Activated CD8-positive, alpha-beta T cell treated with anti-CD3 and anti-CD28 coated beads, Interleukin-2, amount 10 ng/mL, durations not matched to agents 7 days and 5 days (primary cell): ENCODE results near the gene RSRC1. TPM values are rescaled to one million over a fixed set of nuclear protein-coding genes. Genes with fewer than 3 reads are reported as not detected.
"Not testable (repeated sequence)": the region's sequence is repeated elsewhere in the genome, so short reads cannot be mapped to it uniquely, and the experiment has no call there.

ENCODE experiments used
- ATAC-seq: fragments of 150-1000 bp; cut with Tn5 transposase; one replicate; pipeline ENCODE4 v1.10.0; 2021; ENCODE audit warnings: moderate library complexity
- CTCF ChIA-PET: fragments of 350-600 bp; sonication (Branson Sonifier 250); formaldehyde crosslinking; loops from one replicate; lab custom pipeline; 2021; ENCODE audit warnings: antibody characterized with exemption; lab: Charles Lee
- POLR2A ChIA-PET: fragments of 350-600 bp; sonication (Branson Sonifier 250); formaldehyde crosslinking; loops from one replicate; lab custom pipeline; 2021; ENCODE audit warnings: antibody characterized with exemption; lab: Charles Lee
- DNase-seq: peaks from one replicate; pipeline ENCODE4 v3.0.0-alpha.2; 2020
- H3K27ac Mint-ChIP-seq: one replicate; pipeline ENCODE4 v1.8.0; 2021; ENCODE audit warnings: mild to moderate bottlenecking, mixed read lengths
- H3K27me3 Mint-ChIP-seq: one replicate; pipeline ENCODE4 v1.8.0; 2021; ENCODE audit warnings: low read depth, mixed read lengths
- H3K36me3 Mint-ChIP-seq: one replicate; pipeline ENCODE4 v1.8.0; 2021; ENCODE audit warnings: low read depth, mixed read lengths
- H3K4me1 Mint-ChIP-seq: one replicate; pipeline ENCODE4 v1.8.0; 2021; ENCODE audit warnings: low read depth, mixed read lengths
- H3K4me3 Mint-ChIP-seq: one replicate; pipeline ENCODE4 v1.8.0; 2021; ENCODE audit warnings: mild to moderate bottlenecking, mixed read lengths
- H3K9me3 Mint-ChIP-seq: one replicate; pipeline ENCODE4 v1.8.0; 2022; ENCODE audit warnings: mixed read lengths; ENCODE audit not compliant: insufficient read depth
- total RNA-seq, 2 experiments: library from RNA; stranded (reverse); gene quantifications; one replicate each; pipeline ENCODE4 v1.2.3, GENCODE V29; 2021

RSRC1 gene
- total RNA-seq, 2 experiments from 2014 or later = 44.9 to 47.9 TPM

DNA sequence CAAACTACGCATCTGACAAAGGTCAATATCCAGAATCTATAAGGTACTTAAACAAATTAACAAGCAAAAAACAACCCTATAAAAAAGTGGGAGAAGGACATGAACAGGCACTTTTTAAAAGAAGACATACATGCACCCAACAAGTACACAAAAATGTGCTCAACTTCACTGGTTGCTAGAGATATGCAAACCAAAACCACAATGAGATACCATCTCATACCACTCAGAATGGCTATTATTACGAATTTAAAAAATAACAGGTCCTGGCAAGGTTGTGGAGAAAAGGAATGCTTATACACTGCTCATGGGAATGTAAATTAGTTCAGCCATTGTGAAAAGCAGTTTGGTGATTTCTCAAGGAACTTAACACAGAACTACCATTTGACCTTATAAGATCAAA is 285.5 kb downstream of the RSRC1 start:
- H3K9me3 Mint-ChIP-seq = peaks cover 9% of the 10 kb centered on the region
- no peaks in the 10 kb centered on the region for H3K4me1 Mint-ChIP-seq
- H3K36me3 Mint-ChIP-seq = no peaks in the 10 kb centered on the region
- ChIA-PET POLR2A (no interaction called here), CTCF (no interaction called here)
- no peaks in the 10 kb centered on the region for H3K27me3 Mint-ChIP-seq
- H3K4me3 Mint-ChIP-seq = no peak overlapping the region
- no peak for DNase-seq
- ATAC-seq = no peak
- no peak overlapping the region for H3K27ac Mint-ChIP-seq

DNA sequence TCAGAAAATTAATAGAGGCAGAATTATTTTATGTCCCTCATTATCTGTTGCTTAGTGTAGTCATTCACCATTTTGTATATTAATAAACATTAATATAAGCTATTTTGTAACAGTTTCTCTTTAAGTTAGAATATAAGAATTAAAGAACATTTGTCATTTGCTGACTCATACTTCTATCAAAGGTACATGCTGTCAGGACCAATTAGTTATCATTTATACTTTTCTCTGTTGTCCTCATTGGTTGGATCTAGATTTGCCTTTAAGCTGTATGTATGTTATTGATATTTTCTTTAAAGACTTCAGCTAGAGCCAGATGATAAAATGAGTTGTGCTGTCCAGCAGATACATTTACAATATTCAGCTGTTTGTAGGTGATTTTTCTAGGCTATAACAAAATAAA is 292.7 kb downstream of the RSRC1 start:
- no peak for DNase-seq
- Mint-ChIP-seq H3K27me3 (no peaks in the 10 kb centered on the region), H3K4me1 (no peaks in the 10 kb centered on the region), H3K4me3 (no peak overlapping the region), H3K9me3 (no peaks in the 10 kb centered on the region), H3K27ac (no peak overlapping the region), H3K36me3 (no peaks in the 10 kb centered on the region)
- ChIA-PET CTCF (no interaction called here), POLR2A (no interaction called here)
- no peak for ATAC-seq

DNA sequence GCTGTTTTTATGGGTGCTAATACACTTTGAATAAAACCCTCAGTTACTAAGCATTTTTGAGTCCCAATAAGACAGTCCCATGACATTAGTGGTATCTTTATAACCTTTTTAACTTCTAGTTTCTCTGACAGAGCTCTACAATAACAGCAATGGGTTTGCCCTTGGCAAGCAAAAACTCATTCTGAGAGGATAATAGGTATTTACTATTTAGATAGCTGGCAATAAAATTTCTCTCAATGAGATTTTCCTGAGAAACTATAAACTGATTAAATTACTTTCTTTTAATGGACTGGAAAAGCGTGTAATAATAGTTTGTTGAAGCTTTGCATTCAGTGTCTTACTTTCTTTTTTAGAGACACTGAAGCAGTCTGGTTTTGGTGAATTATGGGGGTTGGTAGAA is 293.1 kb downstream of the RSRC1 start:
- Mint-ChIP-seq H3K36me3 (no peaks in the 10 kb centered on the region), H3K27me3 (no peaks in the 10 kb centered on the region), H3K4me1 (no peaks in the 10 kb centered on the region), H3K27ac (no peak overlapping the region), H3K4me3 (no peak overlapping the region), H3K9me3 (no peaks in the 10 kb centered on the region)
- ChIA-PET CTCF (no interaction called here), POLR2A (no interaction called here)
- no peak for DNase-seq
- ATAC-seq = no peak

DNA sequence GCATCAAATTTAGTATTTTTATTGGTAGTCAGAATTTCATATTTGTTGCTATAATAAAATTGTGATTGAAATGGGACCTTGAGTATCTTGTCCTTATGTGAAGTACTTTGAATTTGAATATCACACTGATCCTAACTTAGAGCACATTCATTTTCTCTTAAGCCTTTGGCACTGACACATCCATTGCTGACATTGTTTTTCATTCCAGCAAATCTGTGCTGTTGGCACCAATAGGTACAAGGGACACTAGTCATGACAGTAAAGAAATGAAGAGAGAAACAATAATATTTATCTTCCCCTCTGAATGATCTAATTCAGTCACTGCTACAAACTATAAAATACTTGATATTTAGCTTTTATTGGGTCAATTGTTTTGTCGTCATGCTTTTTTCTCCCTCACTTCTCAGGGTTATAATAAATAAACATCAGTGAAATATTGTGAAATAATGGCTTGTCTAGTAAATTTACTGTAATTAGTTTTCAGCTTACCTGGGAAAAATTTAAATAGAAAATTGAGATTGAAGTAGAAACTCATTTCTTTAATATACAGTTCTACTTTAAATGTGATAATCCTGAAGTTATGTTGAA is 294.3 kb downstream of the RSRC1 start:
- Mint-ChIP-seq H3K9me3 (no peaks in the 10 kb centered on the region), H3K27ac (no peak overlapping the region), H3K27me3 (no peaks in the 10 kb centered on the region), H3K4me1 (no peaks in the 10 kb centered on the region), H3K4me3 (no peak overlapping the region), H3K36me3 (no peaks in the 10 kb centered on the region)
- ChIA-PET CTCF (no interaction called here), POLR2A (no interaction called here)
- no peak for ATAC-seq
- no peak for DNase-seq

DNA sequence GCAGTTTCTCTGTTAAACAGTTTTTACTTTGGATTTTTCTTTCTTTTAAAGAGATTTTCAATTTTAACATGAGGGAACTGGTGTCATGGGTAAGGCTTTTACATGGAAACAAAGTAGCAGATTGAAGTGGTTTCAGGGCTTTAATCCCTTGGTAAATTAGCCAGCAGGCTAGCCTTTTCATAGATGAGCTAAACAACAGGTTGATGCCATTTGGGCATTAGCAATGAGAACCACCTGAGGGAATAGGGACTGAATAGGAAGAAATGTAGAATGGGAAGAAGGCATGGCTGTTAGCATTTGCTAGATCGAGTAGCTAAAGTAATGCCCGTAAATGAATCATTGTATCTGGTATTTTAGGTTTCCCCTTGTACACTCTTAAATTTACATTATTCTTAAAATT is 295.6 kb downstream of the RSRC1 start:
- H3K27me3 Mint-ChIP-seq = no peaks in the 10 kb centered on the region

DNA sequence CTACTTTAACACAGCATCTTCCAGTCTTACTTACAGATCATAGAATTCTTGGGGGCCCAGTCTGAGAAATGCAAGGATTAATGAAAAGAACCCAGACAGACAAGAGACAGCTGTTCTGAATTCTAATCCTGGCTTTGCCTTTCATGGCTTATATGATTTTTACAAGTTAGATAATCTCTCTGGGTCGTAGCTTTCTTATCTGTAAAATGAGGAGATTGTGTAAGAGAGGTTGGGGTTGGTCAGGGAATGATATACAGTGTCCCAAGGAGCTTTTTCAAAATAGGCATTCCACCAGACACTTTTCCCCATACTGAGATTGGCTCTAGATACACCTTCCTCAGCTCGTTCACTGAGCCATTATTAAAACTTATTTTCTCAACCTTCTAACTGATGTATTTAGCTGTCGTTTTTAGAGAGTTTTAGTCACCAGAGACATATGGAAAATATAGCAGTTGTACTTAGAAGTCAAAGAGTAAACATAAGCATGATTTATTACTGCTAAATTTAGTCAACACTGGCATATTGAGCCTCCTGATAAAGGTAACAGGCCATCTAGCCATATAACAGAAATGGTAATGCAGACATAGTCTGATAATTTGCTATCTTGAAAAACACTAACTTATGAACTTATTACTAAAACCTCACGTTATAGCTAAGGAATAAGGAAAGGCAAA is 298.1 kb downstream of the RSRC1 start:
- Mint-ChIP-seq H3K27ac (no peak overlapping the region), H3K36me3 (peaks cover 1% of the 10 kb centered on the region), H3K27me3 (no peaks in the 10 kb centered on the region), H3K4me1 (no peaks in the 10 kb centered on the region), H3K9me3 (no peaks in the 10 kb centered on the region), H3K4me3 (no peak overlapping the region)
- POLR2A ChIA-PET = no interaction called here
- CTCF ChIA-PET = no interaction called here
- ATAC-seq = no peak
- DNase-seq = no peak

More for the DNA sequence above, 295.6 kb downstream of the RSRC1 start:
- no peak for ATAC-seq
- H3K9me3 Mint-ChIP-seq = no peaks in the 10 kb centered on the region
- H3K36me3 Mint-ChIP-seq = no peaks in the 10 kb centered on the region
- POLR2A ChIA-PET = no interaction called here
- H3K4me3 Mint-ChIP-seq = no peak overlapping the region
- CTCF ChIA-PET = no interaction called here
- H3K4me1 Mint-ChIP-seq = no peaks in the 10 kb centered on the region
- no peak for DNase-seq
- no peak overlapping the region for H3K27ac Mint-ChIP-seq

DNA sequence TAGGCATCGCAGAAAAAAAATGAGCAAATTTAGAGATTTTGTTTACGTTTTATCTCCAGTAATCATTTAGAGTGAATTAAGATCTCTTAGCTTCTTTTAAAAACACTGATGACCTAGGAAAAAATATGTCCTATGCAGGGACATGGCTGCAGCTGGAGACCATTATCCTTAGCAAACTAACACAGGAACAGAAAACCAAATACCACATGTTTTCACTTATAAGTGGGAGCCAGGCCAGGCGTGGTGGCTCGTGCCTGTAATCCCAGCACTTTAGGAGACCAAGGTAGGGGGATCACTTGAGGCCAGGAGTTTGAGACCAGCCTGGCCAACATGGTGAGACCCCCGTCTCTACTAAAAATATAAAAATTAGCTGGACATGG is 298.6 kb downstream of the RSRC1 start:
- POLR2A ChIA-PET = not testable (repeated sequence)

DNA sequence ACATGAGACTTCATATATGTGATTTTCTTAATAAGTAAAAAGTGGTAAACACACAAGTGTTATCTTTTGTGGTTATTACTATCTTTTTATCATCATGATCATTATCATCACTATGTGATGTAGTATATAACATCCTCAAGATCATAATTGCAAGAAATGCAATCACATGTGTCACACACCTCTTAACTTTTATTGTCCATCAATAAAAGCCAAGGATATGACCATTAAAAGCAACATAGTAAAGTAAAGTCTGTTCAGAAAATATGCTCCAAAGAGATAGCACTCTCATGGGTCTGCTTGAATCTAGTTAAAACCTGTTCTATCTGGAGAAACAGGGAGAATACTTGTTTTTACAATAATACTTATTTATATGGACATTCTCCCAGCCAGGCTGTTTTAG is 308.1 kb downstream of the RSRC1 start:
- ATAC-seq = no peak
- CTCF ChIA-PET = no interaction called here

More for the DNA sequence above, 298.6 kb downstream of the RSRC1 start:
- H3K27ac Mint-ChIP-seq, H3K4me1 Mint-ChIP-seq, H3K9me3 Mint-ChIP-seq, ATAC-seq, H3K36me3 Mint-ChIP-seq, H3K4me3 Mint-ChIP-seq, H3K27me3 Mint-ChIP-seq, CTCF ChIA-PET, DNase-seq: not testable (repeated sequence)

DNA sequence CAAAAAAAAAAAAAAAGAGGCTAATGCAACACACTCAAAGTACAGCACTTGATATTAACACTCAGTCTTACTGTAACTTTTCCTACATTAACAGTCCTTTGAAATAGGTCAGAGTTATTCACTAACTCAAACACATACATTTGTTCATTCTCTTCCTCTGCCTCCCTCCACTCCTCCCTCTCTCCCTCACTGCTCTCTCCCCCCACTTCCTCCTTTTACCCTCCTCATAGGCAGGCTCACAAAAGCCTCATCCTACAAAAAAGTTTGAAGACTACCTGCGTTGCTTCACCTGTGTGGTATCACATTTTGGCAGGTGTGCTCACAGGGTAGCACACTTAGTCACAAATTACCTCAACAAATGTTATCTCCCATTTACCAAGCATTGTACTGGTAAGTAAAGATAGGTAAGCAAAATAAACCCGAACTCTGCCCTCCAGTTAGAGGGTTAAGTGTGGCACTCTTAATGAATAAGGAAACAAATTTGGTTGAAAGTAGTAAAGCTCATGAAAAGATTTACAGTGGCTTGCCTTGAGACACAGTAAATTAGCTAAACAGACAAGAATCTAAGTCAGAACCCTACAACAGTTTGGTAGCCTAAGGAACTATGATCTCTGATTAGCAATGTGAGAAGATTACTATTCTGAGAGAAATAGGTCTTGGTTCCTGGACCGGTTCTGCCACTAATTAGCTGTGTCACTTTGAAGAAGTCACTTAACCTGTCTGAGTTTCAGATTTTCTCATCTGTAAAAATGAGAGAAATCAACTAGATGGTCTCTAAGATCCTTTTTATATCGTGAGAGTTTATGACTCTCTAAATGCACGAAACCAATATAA is 310.1 kb downstream of the RSRC1 start:
- H3K27me3 Mint-ChIP-seq = no peaks in the 10 kb centered on the region
- no peak for DNase-seq
- H3K4me3 Mint-ChIP-seq = no peak overlapping the region
- ATAC-seq = no peak
- no peak overlapping the region for H3K27ac Mint-ChIP-seq
- H3K36me3 Mint-ChIP-seq = no peaks in the 10 kb centered on the region
- no peaks in the 10 kb centered on the region for H3K9me3 Mint-ChIP-seq
- H3K4me1 Mint-ChIP-seq = no peaks in the 10 kb centered on the region
- POLR2A ChIA-PET = no interaction called here
- CTCF ChIA-PET = no interaction called here

More for the DNA sequence above, 308.1 kb downstream of the RSRC1 start:
- Mint-ChIP-seq H3K9me3 (no peaks in the 10 kb centered on the region), H3K27ac (no peak overlapping the region), H3K4me1 (no peaks in the 10 kb centered on the region), H3K36me3 (peaks cover 3% of the 10 kb centered on the region), H3K27me3 (no peaks in the 10 kb centered on the region), H3K4me3 (no peak overlapping the region)
- POLR2A ChIA-PET = no interaction called here
- DNase-seq = no peak

DNA sequence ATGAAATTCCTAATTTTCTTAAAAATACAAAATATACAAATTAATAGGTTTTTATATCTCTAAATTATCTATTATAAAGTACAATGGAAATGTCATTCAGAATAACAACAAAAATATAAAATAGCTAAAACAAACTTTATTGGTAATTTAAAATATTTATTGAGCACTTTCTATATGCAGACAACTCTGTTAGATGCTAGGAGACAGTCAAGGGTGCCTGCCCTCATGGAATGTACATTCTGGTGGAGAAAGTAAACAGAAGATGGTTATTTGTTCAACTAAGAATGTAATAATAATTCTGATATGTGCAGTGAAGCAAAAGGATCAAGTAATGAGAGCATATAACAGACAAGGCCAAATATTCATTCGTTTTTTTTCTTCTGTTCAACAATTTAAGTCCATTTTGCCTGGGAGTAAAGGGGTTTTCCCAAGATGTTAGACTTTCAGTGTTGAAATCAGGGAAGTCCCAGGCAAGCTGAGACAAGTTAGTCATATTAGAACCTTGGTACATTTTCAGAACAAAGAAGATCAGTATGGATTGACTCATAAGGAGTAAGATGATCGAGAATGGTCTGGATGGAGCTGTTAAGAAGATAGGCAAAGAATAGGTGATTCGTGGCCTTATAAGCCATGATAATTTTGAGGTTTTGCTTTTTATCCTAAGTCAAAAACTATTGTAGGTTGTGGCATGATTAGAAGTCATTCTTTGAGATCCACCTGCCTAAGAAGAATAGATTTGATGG is 310.9 kb downstream of the RSRC1 start:
- no peak for ATAC-seq
- ChIA-PET POLR2A (no interaction called here), CTCF (no interaction called here)
- H3K27me3 Mint-ChIP-seq = no peaks in the 10 kb centered on the region
- H3K27ac Mint-ChIP-seq = no peak overlapping the region
- H3K4me1 Mint-ChIP-seq = no peaks in the 10 kb centered on the region
- H3K9me3 Mint-ChIP-seq = no peaks in the 10 kb centered on the region
- H3K36me3 Mint-ChIP-seq = no peaks in the 10 kb centered on the region
- no peak for DNase-seq
- H3K4me3 Mint-ChIP-seq = no peak overlapping the region

DNA sequence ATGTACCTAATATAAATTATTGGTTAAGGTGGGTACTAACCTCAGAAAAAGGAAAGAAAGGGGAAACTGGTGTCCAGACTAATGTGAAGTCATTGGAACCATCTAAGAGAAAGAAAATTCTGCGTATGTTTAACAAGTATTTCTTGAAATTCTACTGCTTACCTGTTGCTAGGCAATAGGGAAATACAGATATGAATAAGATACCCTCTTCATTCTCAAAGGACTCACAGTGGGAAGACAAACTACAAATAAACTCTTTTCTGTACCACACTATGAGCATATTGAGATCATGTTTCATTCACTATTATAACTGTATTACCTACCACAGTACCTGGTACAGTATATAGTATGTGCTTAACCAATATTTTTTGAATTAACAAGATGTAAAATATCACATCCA is 320.6 kb downstream of the RSRC1 start:
- ChIA-PET CTCF (no interaction called here), POLR2A (no interaction called here)
- DNase-seq (no peak), ATAC-seq (no peak)
- Mint-ChIP-seq H3K4me3 (no peak overlapping the region), H3K27me3 (no peaks in the 10 kb centered on the region), H3K27ac (no peak overlapping the region), H3K4me1 (no peaks in the 10 kb centered on the region), H3K9me3 (no peaks in the 10 kb centered on the region), H3K36me3 (no peaks in the 10 kb centered on the region)

DNA sequence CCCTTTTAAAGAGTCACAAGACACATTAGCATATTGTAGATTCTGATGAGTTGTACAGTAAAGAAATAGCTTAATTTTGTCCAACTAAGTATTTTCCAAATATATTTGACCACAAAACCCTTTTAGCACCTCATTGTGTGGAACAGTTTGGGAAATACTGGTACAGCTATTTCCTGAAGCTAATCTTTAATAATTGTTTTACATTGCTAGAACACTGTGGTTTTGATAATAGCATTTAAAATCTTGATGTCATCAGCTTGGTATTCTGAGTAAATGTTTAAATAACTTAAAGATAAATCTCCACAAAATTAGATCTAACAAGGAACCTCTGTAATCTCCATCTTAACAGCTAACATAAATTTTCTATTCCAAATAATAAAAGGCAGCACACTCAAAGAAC is 321.1 kb downstream of the RSRC1 start:
- DNase-seq (no peak), ATAC-seq (no peak)
- H3K9me3 Mint-ChIP-seq = no peaks in the 10 kb centered on the region
- H3K27ac Mint-ChIP-seq = no peak overlapping the region
- no peaks in the 10 kb centered on the region for H3K36me3 Mint-ChIP-seq
- ChIA-PET CTCF (no interaction called here), POLR2A (no interaction called here)
- no peaks in the 10 kb centered on the region for H3K27me3 Mint-ChIP-seq
- H3K4me3 Mint-ChIP-seq = no peak overlapping the region
- H3K4me1 Mint-ChIP-seq = no peaks in the 10 kb centered on the region
